ENCODE results near the gene RSL24D1.

RSL24D1 gene

DNA sequence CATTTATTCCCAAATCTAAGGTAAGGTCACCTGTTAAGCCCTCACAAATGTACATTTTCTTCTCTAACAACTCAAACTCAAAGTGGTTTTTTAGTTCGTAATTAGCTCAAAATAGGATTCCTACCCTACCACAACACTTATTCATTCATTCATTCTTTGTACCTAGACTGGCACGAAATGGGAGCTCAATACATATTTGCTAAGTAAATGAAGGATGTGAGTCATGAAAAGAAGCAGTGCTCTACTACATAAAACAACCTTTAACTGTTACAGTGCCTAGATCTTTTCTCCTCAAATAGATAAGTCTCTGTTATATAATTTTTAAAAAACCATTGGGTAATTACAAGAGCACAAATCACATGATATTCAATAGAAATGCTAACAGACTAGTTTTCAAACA, 13.1 kb downstream of the RSL24D1 start:
- H3K79me2 ChIP-seq (ENCODE audit: control insufficient read depth, low read length), result peaks cover 46% of the 10 kb centered on the region
- peaks cover 12% of the 10 kb centered on the region for H3K4me1 ChIP-seq (ENCODE audit: control insufficient read depth, low read length)
- peaks cover 5% of the 10 kb centered on the region; the same call in 1 of the 2 replicates for H3F3A ChIP-seq (ENCODE audit: control insufficient read depth, insufficient read depth)
- H4K20me1 ChIP-seq (ENCODE audit: control insufficient read depth, insufficient read depth, low read depth, low read length), result peaks cover 11% of the 10 kb centered on the region; the same call in 1 of the 2 replicates
- no peaks in the 10 kb centered on the region for H3K9me2 ChIP-seq (replicated peaks; ENCODE audit: control insufficient read depth, low read length)
- peaks cover 95% of the 10 kb centered on the region for H3K36me3 ChIP-seq (ENCODE audit: control insufficient read depth, low read length)
- no peak overlapping the region for H3K4me3 ChIP-seq (ENCODE audit: low read length)
- no peak overlapping the region for H3K4me2 ChIP-seq (ENCODE audit: low read length)
- TF ChIP-seq EZH2phosphoT487 (IDR thresholded peaks at IDR 0.05; ENCODE audit: borderline replicate concordance, low read length), result no peak
- no peak for TF ChIP-seq CTCF (IDR thresholded peaks at IDR 0.05; ENCODE audit: low read depth, low read length, poor library complexity, severe bottlenecking)
- no peaks in the 10 kb centered on the region for H3K27me3 ChIP-seq (ENCODE audit: control insufficient read depth, low read length)
- no peak overlapping the region for H3K27ac ChIP-seq (ENCODE audit: low read depth, low read length)
- no peaks in the 10 kb centered on the region for H3K9me3 ChIP-seq (ENCODE audit: control insufficient read depth, insufficient read depth, low read length)

- peaks cover 57% of the 10 kb centered on the region for H3K36me3 ChIP-seq (ENCODE audit: control insufficient read depth, low read length)
- 0 out of 2 replicates have a peak, but pooled peaks cover 5% of the 10 kb centered on the region for H3F3A ChIP-seq (ENCODE audit: control insufficient read depth, insufficient read depth)
- no peaks in the 10 kb centered on the region for H3K27me3 ChIP-seq (ENCODE audit: control insufficient read depth, low read length)
- no peak overlapping the region for H3K27ac ChIP-seq (ENCODE audit: low read depth, low read length)
- TF ChIP-seq CTCF (IDR thresholded peaks at IDR 0.05; ENCODE audit: low read depth, low read length, poor library complexity, severe bottlenecking) (no peak), EZH2phosphoT487 (IDR thresholded peaks at IDR 0.05; ENCODE audit: borderline replicate concordance, low read length) (no peak)
- peaks cover 12% of the 10 kb centered on the region for H3K4me1 ChIP-seq (ENCODE audit: control insufficient read depth, low read length)
- no peaks in the 10 kb centered on the region for H3K9me3 ChIP-seq (ENCODE audit: control insufficient read depth, insufficient read depth, low read length)
- no peaks in the 10 kb centered on the region for H4K20me1 ChIP-seq (ENCODE audit: control insufficient read depth, insufficient read depth, low read depth, low read length)
- H3K4me3 ChIP-seq (ENCODE audit: low read length), result no peak overlapping the region
- peaks cover 6% of the 10 kb centered on the region for H3K79me2 ChIP-seq (ENCODE audit: control insufficient read depth, low read length)
- no peak overlapping the region for H3K4me2 ChIP-seq (ENCODE audit: low read length)
- H3K9me2 ChIP-seq (replicated peaks; ENCODE audit: control insufficient read depth, low read length), result no peaks in the 10 kb centered on the region
Measured at GRCh38 chr15:55179141-55179540, 17.6 kb downstream of the RSL24D1 start.

DNA sequence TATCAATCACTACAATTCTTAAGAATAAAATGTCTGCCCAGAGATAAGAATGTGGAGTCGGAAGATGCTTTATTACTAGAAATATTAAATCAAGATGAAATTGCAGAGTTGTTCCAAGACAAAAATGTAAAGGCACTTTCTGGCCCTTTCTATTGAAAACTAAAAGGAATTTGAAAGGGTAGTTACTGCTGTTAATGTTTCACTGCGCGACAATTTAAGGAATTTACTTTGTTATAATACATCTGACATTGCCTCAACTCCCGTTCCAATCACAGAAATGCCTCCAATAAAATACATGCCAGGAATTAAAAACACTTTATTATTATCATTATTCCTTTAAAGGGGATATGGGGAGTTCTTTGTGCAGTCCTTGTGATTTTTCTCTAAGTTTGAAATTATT, 26.4 kb downstream of the RSL24D1 start:
- Histone ChIP-seq H3K36me3 (ENCODE audit: control insufficient read depth, low read length) (no peaks in the 10 kb centered on the region), H4K20me1 (ENCODE audit: control insufficient read depth, insufficient read depth, low read depth, low read length) (no peaks in the 10 kb centered on the region), H3K79me2 (ENCODE audit: control insufficient read depth, low read length) (no peaks in the 10 kb centered on the region), H3K27me3 (ENCODE audit: control insufficient read depth, low read length) (no peaks in the 10 kb centered on the region), H3K4me1 (ENCODE audit: control insufficient read depth, low read length) (no peaks in the 10 kb centered on the region), H3K9me2 (replicated peaks; ENCODE audit: control insufficient read depth, low read length) (no peaks in the 10 kb centered on the region), H3F3A (ENCODE audit: control insufficient read depth, insufficient read depth) (no peaks in the 10 kb centered on the region), H3K9me3 (ENCODE audit: control insufficient read depth, insufficient read depth, low read length) (no peaks in the 10 kb centered on the region), H3K4me2 (ENCODE audit: low read length) (no peak overlapping the region), H3K27ac (ENCODE audit: low read depth, low read length) (no peak overlapping the region), H3K4me3 (ENCODE audit: low read length) (no peak overlapping the region)
- no peak for TF ChIP-seq EZH2phosphoT487 (IDR thresholded peaks at IDR 0.05; ENCODE audit: borderline replicate concordance, low read length)
- TF ChIP-seq CTCF (IDR thresholded peaks at IDR 0.05; ENCODE audit: low read depth, low read length, poor library complexity, severe bottlenecking), result no peak
